Right kidney (tissue), 1 donor: Measurements from ENCODE around the gene CLIP4.

Experiments
- DNase-seq: peaks from one replicate; pipeline ENCODE4 v3.0.0-alpha.2; 2016

Gene CLIP4

DNA sequence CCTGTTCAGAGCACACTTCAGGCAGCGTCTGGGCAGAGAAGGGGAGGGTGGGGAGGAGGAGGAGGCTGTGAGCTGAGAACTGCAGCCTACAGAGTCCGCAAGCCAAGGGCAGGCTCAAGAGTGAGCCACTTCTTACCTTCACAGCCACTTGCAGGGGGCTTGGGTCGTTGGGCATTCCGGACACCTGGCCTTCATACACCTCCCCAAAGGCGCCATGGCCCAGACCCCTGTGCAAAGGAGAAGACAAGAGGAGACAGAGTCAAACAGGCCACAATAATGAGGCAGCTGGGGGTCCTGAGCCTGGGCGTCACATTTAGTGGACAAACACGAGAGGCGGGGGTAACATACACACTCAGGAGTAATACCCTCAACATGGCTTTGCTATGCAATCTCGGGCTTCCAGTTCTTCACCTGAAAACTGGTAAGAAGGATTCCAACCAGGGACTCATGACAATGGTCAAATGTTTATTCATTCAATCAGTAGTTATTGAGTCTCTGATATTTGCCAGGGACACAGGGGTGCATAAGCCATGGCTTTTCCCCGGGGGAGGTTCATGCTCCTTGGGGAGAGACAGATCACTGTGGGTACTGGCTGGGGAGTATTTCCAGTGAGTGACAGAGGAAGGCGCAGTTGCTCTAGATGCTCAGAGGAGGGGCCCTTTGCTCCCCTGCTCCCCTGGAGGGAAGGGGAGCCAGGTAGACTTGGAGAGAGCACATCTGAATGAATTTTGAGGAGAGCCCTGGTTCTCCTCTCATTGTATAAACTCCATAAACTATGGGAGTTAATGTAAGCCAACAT, 107.4 kb downstream of the CLIP4 start:
- no peak for DNase-seq

DNA sequence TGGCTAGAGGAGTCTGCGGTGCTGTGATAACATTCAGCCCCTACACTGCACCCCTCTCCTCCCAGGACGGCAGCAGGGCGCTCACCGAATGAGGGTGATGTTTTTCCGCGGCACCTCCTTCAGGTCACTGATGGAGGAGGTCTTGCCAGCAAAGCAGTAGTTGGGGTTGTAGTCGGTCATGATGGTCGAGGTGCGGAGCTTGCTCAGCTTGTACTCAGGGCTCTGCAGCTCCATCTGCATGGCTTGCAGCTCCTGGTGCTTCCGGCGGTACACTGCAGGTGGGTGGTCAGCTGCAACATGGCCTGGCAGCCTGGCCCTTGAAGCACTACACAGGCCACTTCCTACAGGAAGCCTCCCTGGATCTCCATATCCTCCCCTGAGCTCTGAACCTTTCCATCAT, 108.0 kb downstream of the CLIP4 start:
- no peak for DNase-seq

DNA sequence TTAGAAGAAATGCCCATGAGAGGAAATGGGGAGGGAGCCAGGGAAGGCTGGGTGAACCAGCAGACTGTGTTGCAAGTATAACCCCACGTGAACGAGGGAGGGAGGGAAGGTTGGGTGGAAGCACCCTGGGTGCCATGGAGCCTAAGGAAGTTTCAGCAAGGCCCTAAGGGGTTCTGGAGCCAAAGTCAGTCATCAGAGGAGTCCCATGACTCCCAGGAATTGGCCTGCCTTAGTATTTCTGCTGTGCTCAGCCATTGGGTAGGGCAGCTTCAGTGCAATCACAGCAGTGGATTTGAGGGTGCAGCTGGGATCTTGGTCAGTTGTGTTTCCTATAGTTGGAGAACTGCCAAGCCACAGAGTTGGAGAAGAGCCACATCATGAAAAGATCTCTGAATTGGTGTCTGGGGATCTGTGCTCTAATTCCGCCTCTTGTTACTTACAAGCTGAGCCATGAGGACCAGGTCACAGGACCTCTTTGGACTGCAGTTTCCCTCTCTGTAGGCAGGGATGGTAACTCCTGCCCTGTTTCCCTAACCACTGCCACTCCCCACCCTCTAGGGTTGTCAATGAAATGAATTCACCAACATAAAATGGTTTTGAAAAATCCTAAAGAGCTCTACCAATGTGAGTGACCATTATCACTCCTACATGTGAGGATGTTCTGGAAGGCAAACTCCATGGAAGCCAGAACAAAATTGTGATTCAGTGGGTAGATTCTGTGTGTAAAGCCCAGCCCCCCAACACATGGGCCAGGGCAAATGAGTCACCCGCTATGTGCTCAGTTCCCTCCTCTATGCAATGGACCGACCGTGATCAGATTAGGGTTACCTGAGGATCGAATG, 108.9 kb downstream of the CLIP4 start:
- DNase-seq: no peak

GRCh38 chr2:29224693-29225551, 109.7 kb downstream of the CLIP4 start:
- no peak for DNase-seq

DNA sequence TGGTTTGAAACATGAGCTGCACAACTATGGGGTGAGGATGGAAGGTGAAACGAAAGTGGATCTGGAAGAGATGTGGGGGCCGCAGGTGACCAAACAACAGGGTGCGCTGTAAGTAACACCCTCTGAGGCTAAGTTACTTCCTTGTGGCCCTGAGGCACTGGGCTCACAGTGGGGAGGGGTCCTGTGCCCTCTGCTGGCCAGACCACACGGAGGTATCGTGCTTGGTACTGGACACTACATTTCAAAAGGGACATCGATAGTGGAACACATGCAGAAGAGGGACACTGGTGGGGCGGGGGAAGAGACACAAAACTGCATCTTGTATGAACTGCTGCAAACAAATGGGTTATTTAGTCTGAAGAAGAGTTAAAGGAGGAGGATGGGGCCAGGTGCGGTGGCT, 110.6 kb downstream of the CLIP4 start:
- no peak for DNase-seq

GRCh38 chr2:29226375-29226774, 111.2 kb downstream of the CLIP4 start:
- no peak for DNase-seq

- no peak for DNase-seq
Observed at GRCh38 chr2:29226808-29227207, 111.6 kb downstream of the CLIP4 start.

DNA sequence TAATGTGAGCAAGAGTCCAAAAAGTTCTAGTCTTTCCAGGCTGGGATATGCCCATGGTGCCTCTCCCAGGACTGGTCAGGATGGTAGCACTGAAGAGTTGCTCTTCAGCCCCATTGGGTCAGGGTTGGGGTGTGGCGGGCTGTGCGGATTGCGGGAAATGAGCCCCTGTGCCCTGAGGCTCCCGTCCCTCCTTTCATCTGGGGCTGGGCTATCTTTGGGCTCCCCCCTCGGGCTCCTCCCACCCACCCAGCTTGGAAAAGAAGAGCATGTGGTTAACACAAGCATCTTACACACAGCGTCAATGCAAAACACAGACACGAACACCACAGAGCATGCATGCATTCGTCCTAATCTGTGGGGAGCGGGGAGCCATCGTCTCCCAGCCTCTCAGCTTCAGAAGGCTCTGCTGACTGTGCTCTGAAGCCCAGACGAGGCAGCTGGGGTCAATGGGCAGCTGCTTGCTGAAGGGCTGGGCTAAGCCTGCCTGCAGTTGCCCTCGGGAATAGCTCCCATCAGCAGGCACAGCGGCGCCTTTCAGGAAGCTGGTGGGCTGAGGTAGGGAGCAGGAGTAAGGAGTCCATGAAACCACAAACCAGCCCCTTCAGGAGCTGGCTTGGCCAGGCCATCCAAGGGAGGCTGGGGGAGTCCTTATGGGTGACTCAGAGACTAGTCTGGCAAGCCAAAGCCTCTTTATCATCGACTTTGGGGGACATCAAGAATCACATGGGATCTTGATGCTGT, 112.9 kb downstream of the CLIP4 start:
- no peak for DNase-seq

DNA sequence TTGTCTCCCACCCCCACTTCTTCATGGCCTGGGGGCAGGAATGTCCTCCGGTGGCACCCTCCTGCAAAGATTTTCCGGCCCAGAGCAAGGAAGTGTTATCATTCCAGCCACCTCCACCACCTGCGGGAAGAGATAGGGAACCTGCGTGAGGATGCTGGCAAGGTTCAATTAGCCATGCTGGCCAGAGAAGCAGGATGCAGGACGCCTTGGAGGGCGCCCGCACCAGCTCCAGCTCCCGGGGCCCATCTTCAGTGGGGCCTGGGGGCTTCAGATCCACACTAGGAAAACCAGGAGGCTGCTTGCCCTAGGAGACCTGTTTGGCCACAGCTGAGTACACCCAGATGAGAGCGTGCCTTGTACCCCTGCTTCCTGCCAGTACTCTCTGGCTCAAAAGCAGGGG, 113.7 kb downstream of the CLIP4 start:
- DNase-seq: no peak

DNA sequence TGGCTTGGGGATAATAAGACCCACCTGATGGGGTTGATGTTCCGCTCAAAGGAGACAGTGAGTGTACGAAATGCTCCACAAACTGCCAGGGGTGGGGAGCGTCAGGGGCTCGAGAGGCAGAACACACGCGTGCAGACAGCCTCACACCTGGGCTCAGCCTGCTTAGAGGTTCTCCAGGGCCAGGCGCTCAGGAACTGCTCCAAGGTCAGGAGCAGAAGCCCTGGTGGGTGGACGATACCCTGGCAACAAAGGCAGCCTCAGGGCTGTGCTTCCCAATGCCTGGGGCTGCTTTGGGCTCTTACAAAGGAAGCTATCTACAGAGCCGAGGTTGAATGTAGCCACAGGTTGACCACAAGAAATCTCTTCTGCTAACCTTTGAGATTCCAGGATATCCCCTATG, 114.4 kb downstream of the CLIP4 start:
- no peak for DNase-seq

DNA sequence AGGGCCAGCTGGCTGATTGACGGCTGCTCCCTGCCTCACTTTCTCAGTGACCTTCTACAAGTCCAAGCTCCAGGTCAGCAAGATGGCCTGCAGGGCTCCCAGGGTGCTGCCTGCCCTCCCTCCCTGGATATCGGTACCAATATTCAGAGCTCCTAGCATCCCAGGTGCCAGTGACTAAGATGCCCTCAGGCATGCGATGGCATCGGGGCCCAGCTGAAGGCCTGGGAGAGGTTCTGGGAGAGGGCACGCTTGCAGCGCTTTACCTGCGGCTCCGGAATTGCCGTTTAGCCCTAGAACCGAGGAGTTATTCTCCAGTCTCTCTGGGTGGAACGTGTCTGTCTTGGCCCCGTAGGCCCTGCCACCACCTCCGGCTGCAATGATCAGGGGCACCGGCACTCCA, 116.8 kb downstream of the CLIP4 start:
- no peak for DNase-seq

DNA sequence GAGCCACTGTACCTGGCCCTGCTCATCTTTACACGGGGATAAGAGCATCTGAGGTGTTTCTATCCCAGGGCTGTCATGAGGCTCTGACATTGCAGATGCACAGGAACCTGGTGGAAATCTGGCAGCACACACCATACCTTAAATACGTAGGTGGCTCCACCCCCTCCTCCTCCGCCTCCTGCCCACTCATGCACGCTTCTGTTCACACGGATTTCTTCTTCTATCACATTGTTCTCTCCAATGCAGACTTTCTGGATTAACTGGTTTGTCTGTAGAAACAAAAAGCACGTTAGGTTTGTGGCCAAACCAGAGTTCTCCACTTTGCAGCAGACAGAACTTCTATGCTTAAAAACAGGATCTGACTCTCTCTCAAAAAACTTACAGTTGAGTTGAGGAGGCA, 118.2 kb downstream of the CLIP4 start:
- no peak for DNase-seq

DNA sequence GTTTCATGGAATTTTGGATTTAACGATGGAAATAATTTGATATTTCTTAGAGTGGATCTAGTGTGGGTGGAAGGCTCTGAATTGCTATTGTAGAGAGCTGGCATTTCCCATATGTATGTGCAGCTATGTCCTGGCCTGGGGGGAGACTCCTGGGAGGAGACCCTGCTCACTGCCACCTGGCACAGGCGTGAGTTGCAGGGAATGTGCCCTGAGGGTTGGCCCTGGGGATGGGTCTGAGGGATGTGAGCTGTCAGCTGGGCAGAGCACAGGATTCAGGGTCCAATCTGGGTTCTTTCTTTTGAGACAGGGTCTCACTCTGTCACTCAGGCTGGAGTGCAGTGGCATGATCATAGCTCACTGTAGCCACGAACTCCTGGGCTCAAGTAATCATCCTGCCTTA, 120.2 kb downstream of the CLIP4 start:
- DNase-seq: no peak

DNA sequence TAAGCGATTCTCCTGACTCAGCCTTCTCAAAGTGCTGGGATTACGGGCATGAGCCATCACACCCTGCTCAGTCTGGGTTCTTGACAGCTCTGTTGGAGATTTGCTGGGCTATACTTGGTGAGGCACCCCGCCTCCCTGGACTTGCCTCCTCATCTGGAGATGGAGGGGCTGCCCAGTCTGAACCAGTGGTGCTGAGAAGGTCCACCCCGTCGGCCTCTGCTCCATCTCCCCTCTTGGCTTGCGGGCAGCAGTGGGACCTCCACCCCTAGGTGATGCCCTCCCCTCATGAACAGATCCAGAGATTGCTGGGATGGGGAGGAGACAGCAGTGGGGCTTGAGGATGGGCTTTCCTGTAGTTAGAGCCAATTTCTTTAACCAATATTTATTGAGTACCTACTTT, 120.9 kb downstream of the CLIP4 start:
- DNase-seq: no peak

GRCh38 chr2:29238497-29238896, 123.3 kb downstream of the CLIP4 start:
- DNase-seq: no peak
